Fibroblast of gingiva (primary cell): ENCODE results near the gene POLR1E.

Experiments used
- DNase-seq: peaks from one replicate; pipeline ENCODE4 v3.0.0-alpha.2; 2011; ENCODE audit warnings: low read depth

POLR1E gene

DNA sequence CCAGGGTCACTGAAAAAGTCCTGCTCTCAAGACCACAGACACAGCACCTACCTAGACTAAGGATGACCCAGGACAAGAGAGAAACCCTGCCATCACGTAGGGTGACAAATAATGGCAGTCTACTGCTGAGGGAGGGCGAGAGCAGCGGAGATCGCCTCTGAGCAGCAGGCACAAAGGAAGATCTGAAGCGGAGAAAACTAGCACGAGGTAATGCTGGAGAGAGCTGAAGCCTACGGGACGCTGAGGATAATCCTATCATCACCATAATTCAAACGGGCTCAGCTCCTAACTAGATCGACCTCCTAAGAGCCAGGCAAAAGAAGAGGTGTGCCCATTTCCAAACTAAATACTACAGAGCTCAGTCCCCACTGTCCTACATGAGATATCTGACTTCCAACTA lies 49.2 kb downstream of the POLR1E start:
- no peak for DNase-seq

GRCh38 chr9:37538099-37538498 lies 52.4 kb downstream of the POLR1E start:
- no peak for DNase-seq

GRCh38 chr9:37539634-37540033 lies 53.9 kb downstream of the POLR1E start:
- DNase-seq: no peak

DNA sequence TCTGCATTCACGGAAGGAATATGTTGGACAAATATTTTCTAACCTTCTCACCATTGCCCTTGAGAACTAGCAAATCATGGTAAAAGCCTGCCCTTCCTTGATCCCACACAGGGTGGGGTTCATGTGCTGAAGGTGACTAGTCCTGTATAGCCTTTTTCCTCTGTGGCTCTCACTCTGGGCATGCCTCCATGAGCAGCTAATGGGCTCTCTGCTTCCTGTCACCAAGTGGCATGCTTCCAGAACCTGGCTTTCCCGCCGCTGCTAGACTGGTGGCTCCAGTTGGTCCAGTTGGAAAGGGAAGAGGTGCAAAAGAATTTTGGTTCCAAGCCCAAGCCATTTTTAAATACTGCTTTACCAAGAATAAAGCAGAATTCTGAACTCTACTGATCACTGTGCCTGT lies 54.9 kb downstream of the POLR1E start:
- no peak for DNase-seq

GRCh38 chr9:37541465-37541864 lies 55.7 kb downstream of the POLR1E start:
- no peak for DNase-seq

GRCh38 chr9:37542488-37542887 lies 56.7 kb downstream of the POLR1E start:
- no peak for DNase-seq

DNA sequence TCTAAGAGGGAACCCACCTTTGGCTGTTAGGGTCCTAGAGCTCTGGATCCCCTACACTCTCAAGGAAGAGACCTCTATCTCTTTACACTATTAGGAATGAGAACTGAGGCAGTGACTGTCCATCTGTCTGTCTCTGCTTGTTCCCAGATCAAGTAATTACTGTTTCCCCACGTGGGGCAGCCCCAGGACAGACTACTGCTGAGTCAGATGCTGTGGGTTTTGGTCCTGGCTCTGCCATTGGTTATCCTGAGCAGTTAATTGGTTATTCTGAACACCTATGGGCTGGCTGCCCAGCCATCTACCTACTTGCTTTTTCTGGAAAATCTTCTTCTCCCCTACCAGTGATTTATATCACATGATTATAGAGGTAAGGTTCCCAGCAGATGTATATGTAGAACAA lies 57.1 kb downstream of the POLR1E start:
- no peak for DNase-seq

DNA sequence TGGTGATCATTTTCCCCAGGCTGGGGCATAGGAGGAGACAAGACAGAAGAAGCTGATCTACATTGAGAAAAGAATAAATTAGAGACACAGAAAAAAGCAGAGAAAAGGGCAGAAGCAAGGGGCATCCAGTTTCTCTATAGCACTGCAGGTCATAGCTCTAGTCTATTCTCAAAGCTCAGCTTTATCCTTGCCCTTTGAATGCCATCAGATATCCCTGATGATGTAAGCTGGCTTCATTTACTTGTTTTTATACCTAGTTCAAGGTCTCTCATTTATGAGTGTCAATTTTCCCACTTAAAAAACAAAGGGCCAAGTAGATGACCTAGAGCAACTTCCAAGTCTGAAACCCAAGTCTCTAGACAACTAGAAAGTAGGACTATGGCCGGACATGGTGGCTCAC lies 57.7 kb downstream of the POLR1E start:
- no peak for DNase-seq

DNA sequence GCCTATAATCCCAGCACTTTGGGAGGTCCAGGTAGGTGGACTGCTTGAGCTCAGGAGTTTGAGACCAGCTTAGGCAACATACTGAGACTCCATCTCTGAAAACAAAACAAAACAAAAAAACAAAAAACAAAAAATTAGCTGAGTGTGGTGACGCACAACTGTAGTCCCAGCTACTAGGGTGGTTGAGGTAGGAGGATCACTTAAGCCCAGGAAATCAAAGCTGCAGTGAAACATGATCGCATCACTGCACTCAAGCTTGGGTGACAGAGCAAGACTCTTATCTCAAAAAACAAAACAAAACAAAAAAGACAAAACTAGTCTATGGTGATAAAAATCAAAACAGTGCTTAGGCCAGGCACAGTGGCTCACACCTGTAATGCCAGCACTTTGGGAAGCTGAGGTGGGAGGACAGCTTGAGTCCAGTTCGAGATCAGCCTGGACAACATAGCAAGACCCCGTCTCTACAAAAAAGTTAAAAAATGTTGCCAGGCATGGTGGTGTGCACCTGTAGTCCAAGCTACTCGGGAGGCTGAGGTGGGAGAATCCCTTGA lies 61.7 kb downstream of the POLR1E start:
- no peak for DNase-seq

DNA sequence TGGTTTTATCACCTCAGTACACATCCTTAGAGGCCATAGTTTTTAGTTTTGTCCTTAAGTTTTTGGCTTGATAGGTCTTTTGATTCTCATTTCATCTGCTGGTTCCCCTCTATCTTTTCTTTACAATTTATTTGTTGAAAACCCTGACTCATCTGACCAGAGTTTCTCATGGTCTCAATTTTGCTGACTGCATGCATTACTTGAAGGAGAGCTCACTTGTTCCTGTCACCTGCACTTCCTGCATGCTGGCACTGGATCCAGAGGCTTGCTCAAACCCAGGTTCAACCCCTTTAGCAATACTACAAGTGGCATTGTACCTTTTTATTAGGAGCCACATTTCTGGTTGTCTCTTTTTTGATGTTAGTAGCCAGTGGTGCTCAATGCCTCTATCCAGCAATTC lies 63.8 kb downstream of the POLR1E start:
- no peak for DNase-seq

GRCh38 chr9:37550781-37551180 lies 65.0 kb downstream of the POLR1E start:
- DNase-seq: no peak

- no peak for DNase-seq
These were observed 65.7 kb downstream of the POLR1E start for GRCh38 chr9:37551468-37551867.

- DNase-seq: no peak
These were observed 66.1 kb downstream of the POLR1E start for GRCh38 chr9:37551888-37552287.
